HG03469 (cell line): ENCODE data around the gene THSD4.

Source experiments
- ATAC-seq: cut with Tn5 transposase; IDR thresholded peaks from one replicate; pipeline ENCODE4 v1.9.1; 2021; ENCODE audit warnings: mild to moderate bottlenecking, moderate library complexity, moderate number of reproducible peaks; ENCODE audit not compliant: unreplicated experiment

Gene THSD4

DNA sequence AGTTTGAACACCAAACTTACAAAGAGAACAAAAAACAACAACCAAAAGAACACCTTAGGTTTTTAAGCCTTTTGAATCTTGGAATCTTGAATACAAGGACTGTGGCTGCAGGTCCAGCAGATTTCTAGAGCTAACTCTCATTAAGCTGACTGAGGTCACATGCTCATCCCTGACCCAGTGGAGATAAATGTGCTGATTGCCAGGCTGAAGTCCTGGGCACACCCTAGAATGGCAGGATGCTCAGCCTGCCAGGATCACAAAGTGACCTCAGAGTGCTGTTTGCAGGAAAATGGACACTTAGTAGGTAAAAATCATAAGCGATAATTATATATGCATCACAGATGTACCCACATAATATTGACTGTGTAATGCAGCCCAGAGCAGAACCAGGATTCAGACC is 449.7 kb downstream of the THSD4 start:
- ATAC-seq, result no peak

- no peak for ATAC-seq
These were observed 450.4 kb downstream of the THSD4 start for GRCh38 chr15:71565631-71566160.

- ATAC-seq, result no peak
These were observed 451.0 kb downstream of the THSD4 start for GRCh38 chr15:71566226-71566625.

DNA sequence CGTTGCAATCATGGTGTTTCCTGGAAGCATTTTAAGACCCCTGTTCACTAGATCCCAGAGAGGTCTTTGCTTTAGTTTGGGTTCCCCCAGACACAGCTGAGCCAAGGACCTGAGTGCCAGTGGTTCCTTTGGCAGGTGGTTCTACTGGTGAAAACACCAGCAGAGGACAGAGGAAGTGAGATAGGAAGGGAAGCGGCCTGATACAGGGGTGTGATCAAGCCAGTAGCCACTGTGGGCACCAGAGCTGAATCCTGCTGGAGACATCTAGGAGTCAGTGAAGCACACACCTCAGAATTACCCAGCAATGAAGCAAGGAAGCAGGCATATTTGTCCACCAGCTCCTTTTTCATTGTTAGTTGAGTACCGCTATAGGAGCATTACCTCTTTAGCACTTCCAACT is 451.9 kb downstream of the THSD4 start:
- ATAC-seq, result no peak

DNA sequence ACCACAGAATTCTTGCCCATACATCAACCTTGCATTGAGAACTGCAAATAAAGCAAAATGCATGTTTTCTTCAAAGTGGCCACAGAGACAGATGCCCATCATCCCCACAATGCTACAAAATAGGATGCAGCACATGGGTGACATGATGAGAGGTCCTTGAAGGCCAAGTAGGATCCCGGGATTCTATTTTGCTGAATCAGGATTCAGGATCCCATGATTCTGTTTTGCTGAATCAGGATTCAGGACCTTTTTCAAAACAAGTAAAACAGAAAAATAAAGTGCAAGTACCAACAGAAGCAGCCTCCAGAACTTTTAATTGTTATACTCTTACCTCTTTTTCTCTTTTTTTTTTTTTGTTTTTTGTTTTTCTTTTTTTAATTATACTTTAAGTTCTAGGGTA is 453.0 kb downstream of the THSD4 start:
- no peak for ATAC-seq

- no peak for ATAC-seq
These were observed 455.5 kb downstream of the THSD4 start for GRCh38 chr15:71570736-71571135.

GRCh38 chr15:71571641-71572040 is 456.4 kb downstream of the THSD4 start:
- no peak for ATAC-seq

GRCh38 chr15:71572452-71573053 is 457.3 kb downstream of the THSD4 start:
- ATAC-seq, result no peak

GRCh38 chr15:71573599-71573998 is 458.3 kb downstream of the THSD4 start:
- no peak for ATAC-seq

GRCh38 chr15:71575474-71576045 is 460.3 kb downstream of the THSD4 start:
- no peak for ATAC-seq

DNA sequence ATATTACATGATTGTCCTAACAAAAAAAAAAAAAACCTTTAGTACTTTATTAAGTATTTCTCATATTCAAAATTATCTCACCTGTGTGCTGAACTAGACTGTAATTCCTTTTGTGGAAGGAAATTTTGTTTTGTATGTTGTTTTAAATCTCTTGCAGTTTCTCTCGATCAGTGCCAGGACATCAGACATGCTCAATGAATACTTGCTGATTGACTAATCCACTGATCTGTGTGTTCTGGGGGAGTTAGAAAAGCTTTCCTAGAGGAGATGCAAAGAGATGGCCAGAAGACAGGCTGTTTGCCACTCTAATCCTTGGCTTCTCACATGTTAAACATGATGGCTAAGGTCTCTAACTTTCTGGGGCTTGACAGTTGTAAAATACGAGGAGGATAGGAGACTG is 461.8 kb downstream of the THSD4 start:
- ATAC-seq, result no peak

- no peak for ATAC-seq
These were observed 466.2 kb downstream of the THSD4 start for GRCh38 chr15:71581398-71581930.

DNA sequence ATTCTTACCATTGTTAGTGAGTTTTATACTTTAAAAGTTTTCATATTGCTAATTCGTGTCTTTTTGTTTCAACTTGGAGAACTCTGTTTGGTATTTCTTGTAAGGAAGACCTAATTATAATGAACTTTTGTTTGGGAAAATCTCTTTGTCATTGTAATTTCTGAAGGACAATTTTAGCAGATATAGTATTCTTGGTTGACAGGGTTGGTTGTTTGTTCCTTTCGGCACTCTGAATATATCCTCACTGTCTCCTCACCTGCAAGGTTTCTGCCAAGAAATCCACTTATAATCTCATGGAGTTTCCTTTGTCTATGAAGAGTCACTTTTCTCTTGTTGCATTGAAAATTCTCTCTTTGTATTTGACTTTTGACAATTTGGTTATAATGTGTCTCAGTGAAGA is 469.9 kb downstream of the THSD4 start:
- ATAC-seq, result no peak

DNA sequence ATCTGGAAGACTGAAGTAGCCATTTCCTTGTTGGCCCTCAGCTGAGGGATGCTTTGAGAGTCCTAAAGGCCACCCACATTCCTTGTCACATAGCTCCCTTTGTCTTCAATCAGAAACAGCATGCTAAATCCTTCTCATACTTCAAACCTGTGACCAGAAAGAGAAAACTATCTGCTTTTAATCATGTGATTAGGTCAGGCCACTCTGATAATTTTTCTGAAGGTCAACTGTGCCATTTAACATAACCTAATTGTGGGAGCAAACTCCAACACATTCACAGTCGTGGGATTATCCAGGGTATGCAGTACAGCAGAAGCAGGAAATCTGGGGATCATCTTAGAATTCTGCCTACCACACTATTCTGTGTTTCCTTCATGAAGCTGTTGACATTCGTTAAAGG is 471.2 kb downstream of the THSD4 start:
- ATAC-seq, result no peak

DNA sequence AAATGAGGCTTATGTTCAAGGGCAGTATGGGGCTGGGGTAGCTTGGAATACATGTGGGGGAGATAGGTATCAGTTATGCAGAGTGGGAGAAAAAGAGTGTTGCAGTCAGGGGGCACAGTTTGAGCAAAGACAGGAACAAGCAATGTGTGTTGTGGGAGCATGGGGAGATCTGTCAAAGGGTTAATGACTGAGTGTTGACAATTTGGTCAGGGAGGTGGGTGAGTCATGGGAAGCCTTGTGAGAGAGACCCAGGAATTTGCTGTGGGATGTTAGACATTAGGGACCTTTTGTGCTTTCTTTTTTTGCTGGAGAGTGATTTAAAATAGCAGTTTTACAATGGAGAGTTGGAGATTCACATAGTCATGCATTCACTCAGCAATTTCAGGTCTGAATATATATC is 473.5 kb downstream of the THSD4 start:
- ATAC-seq, result no peak

DNA sequence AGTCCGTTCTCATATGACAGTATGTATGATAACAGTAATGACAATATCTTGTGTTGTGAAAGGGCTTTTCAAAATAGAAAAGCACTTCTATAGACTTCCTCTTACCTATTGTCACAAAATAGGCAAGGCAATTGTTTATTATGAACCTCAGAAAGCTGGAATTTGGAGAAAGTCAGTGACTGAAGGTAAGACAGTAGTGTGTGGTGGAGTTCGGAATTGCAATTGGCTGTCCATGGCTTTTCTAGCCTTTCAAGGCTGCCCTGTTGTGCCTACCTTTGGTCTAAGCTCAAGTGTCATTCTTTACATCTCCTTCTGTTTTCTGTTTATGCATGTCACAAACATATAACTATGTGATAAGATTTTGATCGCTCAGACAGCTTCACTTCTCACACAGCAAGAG is 475.8 kb downstream of the THSD4 start:
- no peak for ATAC-seq

DNA sequence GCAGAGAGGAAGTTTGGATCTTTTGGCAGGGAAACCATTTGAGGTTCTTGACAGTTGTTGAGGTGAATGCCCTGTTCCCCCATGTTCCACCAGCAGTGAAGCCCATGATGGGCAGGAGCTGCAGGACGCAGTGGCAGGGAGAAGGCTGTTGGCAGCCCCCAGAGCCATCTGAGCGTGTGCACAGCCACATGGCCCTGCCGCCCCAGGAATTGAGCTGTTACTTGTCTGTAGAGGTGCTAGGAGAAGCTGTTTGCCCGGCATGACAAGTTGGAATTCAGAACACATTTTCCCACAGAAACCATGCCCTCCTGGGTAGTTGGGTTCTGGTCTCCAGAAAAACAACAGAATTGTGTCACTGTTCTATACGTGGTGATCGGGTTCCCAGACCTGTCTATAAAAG is 476.9 kb downstream of the THSD4 start:
- ATAC-seq, result no peak

GRCh38 chr15:71595846-71596553 is 480.7 kb downstream of the THSD4 start:
- ATAC-seq, result no peak

GRCh38 chr15:71596672-71597071 is 481.4 kb downstream of the THSD4 start:
- no peak for ATAC-seq

DNA sequence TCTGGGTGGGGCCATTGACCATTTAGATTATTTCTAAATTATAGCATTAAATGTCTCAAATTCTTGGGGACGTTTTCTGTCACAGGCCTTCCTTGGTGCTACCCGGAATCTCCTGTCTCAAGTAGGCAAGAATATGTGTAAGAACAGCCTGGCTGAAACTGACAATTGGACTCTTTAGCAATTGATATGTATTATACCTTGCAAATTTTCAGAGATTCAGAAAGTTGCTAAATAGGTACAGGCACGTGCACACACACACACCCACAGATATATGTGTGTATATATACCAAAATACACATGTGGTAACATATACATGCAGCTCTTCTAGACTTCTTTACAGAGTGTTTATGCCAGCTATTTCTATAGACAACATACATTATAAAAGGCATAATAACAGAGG is 481.9 kb downstream of the THSD4 start:
- no peak for ATAC-seq

DNA sequence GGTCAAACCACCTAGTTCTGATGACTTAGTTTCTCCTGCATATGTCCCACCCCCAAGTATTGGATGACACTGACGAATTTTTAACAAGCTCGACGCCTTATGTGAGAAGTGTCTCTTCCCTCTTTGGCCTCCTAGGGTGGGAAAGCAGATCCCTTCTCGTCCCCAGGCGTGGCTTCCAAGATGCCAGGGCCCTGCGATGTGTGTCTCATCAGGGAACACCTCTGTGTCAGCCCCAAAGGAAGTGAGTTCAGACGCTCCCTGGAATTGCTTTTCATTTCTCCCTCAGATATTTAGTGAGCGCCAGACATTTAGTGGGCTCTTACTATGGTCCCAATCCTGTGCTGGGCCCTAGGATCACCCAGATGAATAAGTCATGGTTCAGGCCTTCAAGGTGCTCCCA is 482.4 kb downstream of the THSD4 start:
- ATAC-seq, result no peak

GRCh38 chr15:71598741-71599140 is 483.5 kb downstream of the THSD4 start:
- no peak for ATAC-seq
